Measurements from ENCODE around the gene MALT1. TPM values are rescaled to one million over a fixed set of nuclear protein-coding genes. Genes with fewer than 3 reads are reported as not detected.
A peak's percentile ranks its signal among the peaks of the same experiment; 100 is the strongest.
"Not testable (repeated sequence)": the region's sequence is repeated elsewhere in the genome, so short reads cannot be mapped to it uniquely, and the experiment has no call there.

The MALT1 gene, protein sequence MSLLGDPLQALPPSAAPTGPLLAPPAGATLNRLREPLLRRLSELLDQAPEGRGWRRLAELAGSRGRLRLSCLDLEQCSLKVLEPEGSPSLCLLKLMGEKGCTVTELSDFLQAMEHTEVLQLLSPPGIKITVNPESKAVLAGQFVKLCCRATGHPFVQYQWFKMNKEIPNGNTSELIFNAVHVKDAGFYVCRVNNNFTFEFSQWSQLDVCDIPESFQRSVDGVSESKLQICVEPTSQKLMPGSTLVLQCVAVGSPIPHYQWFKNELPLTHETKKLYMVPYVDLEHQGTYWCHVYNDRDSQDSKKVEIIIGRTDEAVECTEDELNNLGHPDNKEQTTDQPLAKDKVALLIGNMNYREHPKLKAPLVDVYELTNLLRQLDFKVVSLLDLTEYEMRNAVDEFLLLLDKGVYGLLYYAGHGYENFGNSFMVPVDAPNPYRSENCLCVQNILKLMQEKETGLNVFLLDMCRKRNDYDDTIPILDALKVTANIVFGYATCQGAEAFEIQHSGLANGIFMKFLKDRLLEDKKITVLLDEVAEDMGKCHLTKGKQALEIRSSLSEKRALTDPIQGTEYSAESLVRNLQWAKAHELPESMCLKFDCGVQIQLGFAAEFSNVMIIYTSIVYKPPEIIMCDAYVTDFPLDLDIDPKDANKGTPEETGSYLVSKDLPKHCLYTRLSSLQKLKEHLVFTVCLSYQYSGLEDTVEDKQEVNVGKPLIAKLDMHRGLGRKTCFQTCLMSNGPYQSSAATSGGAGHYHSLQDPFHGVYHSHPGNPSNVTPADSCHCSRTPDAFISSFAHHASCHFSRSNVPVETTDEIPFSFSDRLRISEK
- total RNA-seq (2014; rRNA removed; shearing (Covaris generic)), result 20.0 and 21.5 TPM in 2 replicates

DNA sequence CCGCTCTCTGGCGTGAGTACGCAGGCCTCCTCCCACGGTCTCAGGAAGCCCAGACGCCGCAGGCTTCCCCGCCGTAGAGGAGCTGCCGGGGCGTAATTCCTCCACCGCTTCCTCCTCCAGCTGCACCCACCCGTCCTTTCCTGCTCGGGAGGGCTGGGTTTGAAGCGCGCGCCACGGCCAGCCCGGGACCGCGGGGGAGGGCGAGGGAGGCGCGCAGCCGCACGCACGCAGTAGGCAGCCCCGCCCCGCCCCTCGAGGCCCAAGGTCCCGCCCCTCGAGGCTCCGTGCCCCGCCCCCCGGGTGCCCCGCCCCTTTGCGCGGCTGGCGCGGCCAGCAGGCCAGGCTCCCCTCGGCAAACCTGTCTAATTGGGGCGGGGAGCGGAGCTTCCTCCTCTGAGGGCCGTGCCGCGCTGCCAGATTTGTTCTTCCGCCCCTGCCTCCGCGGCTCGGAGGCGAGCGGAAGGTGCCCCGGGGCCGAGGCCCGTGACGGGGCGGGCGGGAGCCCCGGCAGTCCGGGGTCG lies at the start of gene MALT1:
Gene MALT1, plus strand, starts transcription at position 355 of the 521 bp plus-strand sequence. CDS start 179 bp downstream, outside the sequence.
- DNase-seq (ENCODE audit: low spot score), result peak; percentile 86

- no peak for DNase-seq (ENCODE audit: low spot score)
Measured at GRCh38 chr18:58624011-58624410, 47.3 kb upstream of the MALT1 start.

- DNase-seq (ENCODE audit: low spot score), result no peak
Measured at GRCh38 chr18:58625839-58626238, 45.4 kb upstream of the MALT1 start.

GRCh38 chr18:58630071-58630470 lies 41.2 kb upstream of the MALT1 start:
- no peak for DNase-seq (ENCODE audit: low spot score)

GRCh38 chr18:58631301-58631700 lies 40.0 kb upstream of the MALT1 start:
- no peak for DNase-seq (ENCODE audit: low spot score)

DNA sequence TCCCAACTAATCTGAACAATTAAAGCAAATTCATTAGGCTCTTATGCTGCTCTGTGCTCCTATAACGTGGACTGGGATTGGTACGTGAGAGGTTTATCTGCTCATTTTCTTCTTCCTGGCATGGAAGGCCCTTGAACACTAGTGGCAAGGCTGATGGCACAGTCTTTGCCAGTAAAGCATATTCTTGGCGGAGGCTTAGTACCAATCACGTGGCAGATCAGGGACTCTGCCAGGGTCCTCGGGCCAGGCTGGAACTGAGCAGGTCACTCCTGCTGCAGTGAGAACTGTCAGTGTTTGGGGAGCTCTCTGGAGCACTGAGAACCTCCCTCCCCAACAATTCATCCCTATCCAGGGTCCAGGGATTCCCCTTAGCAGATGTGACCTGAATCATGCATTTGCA lies 38.7 kb upstream of the MALT1 start:
- DNase-seq (ENCODE audit: low spot score), result no peak

DNA sequence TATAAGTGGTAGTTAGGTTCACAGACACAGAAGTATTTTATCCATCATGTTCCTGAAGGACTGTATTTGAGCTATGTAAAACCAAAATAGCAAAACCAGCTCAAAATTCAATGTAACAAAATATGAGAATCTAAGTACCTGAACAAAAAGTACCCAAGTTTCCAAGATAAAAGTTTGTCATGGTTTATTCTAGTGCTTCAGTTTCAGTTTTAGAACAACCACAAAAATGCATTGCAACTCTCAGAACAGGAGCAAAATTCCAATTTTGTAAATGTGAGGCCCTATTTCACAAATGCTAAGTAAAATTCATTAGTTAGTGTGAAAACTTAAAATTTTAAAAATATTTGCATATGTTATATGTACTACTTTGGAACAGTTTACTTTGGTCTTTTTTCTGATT lies 37.4 kb upstream of the MALT1 start:
- no peak for DNase-seq (ENCODE audit: low spot score)

- peak; percentile 69 for DNase-seq (ENCODE audit: low spot score)
Measured at GRCh38 chr18:58635891-58636290, 35.4 kb upstream of the MALT1 start.

DNA sequence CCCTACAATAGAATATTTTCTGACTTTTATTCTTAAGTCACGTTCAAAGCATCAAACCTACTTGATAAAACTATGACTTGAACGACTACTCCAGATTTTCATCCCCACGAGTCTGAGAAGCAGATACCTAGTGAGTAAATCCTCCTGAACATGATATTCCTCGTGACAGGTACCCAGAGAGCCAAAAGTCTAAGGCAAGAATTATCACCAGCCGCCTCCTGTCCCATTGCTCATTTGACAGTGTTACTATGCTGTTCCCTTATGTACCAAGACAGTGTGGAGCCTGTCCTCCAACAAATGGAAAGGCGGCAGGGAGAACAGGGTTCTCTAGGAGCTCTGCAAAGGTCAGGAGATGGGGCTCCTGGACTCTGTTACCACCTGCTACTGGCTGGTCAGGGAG lies 34.1 kb upstream of the MALT1 start:
- no peak for DNase-seq (ENCODE audit: low spot score)

DNA sequence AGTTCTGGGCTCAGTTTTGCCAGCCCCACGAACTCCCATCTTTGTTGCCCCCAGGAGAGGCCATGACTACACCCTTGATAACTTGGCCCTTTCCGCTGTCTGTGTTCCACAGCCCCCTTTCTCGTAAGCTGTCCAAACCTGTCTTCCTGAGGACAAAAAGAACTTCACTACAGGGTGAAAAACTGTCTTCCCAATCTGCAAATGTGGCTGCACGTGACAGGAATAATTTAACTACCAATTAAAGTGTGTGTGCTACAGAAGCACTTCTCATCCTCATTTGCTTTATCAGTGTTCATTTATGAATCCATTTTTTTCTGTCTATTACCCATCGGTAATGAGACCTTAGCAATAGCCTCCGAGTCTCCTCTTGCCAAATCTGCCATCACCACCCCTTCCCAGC lies 33.3 kb upstream of the MALT1 start:
- DNase-seq (ENCODE audit: low spot score), result no peak

DNA sequence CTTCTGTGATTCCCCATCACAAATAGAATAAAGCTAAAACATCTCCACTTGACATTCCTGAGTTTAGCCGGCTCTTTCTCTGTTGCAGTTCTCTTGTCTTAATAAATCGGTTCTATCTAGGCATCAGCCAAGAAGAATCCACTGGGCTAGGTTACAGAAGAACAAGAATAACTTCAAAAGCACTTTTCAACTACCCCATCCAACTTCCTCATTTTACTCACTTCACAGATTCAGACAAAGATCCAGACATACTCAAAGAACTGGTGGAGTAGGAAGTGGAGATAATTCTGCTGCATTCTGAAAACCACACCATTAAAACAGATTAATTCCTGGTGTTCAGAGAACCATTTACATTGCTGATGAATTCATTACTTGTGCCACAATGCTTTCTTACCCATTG lies 32.8 kb upstream of the MALT1 start:
- no peak for DNase-seq (ENCODE audit: low spot score)

DNA sequence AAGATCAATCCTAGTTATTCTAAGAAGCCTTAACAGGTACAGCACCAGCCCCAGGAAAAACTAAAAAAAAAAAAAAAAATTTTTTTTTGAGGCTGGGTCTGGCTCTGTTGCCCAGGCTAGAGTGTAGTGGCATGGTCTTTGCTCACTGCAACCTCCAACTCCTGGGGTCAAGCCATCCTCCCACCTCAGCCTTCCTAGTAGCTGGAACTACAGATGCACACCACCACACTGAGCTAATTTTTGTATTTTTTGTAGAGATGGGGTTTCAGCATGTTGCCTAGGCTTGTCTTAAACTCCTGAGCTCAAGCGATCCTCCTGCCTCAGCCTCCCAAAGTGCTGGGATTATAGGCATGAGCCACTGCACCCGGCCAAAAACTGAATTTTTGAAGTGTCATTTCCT lies 32.0 kb upstream of the MALT1 start:
- DNase-seq (ENCODE audit: low spot score), result no peak

GRCh38 chr18:58639751-58640427 lies 31.4 kb upstream of the MALT1 start:
- peak; percentile 34 for DNase-seq (ENCODE audit: low spot score)

DNA sequence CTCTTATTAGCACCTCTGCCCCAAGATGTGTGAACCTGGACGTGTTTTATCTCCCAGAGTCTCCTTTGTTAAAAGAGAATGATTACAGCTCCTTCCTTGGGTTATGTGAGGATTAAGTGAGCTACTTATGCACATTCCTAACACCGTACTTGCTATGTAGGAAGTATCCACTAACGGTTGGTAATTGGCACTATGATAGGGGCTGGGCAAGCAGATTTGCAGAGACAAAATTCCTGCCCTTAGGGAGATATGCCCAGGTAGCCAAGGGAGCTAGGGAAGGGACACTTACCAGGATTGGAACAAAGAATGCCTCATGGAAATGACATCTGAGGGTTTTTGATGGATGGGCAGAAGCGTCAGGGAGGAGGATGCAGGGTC lies 30.8 kb upstream of the MALT1 start:
- DNase-seq (ENCODE audit: low spot score), result no peak

DNA sequence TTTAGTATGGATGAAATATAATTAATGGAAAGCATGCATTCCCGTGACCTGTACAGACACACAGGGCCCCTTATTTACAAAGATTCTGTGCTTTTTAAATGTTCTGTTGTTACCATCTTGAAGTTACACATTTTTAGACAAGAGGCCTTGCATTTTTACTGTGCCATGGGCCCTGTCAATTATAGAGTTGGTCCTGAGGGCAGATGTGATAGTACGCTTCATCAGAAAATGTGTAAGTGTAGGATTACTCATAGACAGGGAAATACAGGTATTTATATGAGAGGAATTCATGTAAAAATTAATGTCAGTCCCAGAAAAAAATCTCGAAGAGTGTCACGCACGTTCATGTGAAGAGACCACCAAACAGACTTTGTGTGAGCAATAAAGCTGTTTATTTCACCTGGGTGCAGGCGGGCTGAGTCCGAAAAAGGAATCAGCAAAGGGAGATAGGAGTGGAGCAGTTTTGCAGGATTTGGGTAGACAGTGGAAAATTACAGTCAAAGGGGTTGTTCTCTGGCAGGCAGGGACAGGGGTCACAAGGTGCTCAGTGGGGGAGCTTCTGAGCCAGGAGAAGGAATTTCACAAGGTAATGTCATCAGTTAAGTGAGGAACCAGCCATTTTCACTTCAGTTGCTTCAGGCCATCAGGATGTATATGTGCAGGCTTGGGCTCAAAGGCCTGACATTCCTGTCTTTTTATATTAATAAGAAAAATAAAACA lies 30.2 kb upstream of the MALT1 start:
- no peak for DNase-seq (ENCODE audit: low spot score)

DNA sequence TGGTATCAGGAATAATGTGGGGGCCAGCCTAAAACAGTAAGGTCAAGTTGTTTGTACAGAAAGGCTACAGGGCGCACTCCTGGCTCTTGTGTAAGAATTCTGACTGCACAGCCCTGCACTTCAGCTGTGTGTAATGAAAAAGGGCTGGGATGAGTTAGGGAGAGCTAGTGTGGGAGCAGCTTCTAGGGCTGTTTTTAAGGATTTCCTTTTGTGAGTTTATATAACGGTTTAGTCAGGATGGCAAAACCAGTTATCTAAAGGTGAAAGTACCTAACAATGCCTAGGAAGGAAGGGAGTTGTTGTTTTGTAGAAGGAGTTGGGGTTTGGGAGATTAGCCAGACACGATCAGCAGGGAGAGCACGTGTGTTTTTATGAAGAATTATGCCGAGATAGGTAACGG lies 27.7 kb upstream of the MALT1 start:
- DNase-seq (ENCODE audit: low spot score), result not testable (repeated sequence)

DNA sequence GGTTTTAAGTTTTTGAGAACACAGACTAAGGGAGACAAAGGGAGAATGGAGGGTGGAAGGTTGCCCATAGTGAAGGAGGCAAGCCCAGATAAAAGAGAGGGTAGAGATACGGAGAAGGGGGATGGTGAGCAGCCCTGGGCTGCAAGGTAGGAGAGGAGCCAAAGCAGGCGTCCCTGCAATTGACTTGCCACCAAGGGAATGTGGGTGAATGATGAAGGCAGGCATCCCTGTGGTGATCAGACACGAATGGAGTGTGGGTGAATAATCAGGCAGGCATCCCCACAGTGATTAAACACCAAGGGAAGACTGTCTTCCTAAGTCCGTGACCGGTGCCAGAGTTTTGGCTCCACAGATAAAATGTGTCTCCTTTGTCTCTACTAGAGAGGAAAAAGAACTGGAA lies 25.9 kb upstream of the MALT1 start:
- DNase-seq (ENCODE audit: low spot score), result no peak

GRCh38 chr18:58646334-58646862 lies 24.9 kb upstream of the MALT1 start:
- no peak for DNase-seq (ENCODE audit: low spot score)

- DNase-seq (ENCODE audit: low spot score), result no peak
Measured at GRCh38 chr18:58649966-58650816, 21.1 kb upstream of the MALT1 start.

GRCh38 chr18:58650830-58651229 lies 20.4 kb upstream of the MALT1 start:
- not testable (repeated sequence) for DNase-seq (ENCODE audit: low spot score)
